HG03520 (cell line): ENCODE results near the gene PEX26.

Experiments used
- ATAC-seq: cut with Tn5 transposase; IDR thresholded peaks from one replicate; pipeline ENCODE4 v1.9.1; 2021; ENCODE audit warnings: mild to moderate bottlenecking, moderate library complexity; ENCODE audit not compliant: unreplicated experiment

Gene PEX26

DNA sequence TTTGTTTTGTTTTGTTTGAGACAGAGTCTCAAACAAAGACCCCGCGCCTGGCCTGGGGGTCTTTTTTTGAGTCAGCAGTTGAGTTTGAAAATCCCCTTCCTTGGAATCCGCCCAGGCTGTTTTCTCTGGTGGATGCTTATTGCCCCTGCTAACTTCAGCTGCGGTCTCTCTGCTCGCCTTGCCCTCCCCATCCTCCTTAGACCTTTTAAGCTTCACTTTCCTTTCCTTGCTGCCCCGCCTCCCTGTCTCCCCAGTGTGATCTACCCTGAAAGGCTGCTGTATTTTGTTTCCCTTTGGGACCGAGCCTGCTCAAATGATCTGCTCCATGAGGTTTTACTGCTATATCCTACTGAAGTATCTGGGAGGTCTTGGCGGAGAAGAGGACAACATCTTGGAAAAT is 74.7 kb downstream of the PEX26 start:
- no peak for ATAC-seq

DNA sequence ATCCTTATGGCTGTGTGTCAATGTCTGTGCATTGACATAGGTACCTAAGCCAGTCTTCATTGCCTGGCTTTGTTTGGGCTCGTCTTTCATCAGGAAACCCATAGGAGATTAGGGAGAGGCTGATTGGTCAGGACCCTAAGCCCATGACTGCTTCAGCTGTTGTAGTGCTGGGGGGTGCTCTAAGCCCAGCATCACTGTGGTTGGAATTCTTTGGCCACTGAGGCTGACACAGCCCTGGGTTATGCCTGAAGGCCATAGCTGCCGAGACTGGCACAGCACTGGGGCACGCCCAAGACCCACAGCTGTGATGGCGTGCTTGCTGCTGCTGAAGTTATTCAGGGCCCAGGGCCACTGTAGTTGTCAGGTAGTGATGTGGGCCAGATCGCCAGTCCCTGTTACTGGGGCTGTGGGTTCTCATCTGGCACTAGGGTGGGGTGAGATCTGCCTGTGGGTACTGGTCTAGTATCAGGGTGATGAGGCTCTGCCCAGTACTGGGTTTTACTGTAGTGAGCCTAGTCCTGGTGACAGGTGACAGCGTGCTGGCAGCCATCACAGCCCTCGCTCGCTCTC is 77.1 kb downstream of the PEX26 start:
- no peak for ATAC-seq
